Activated T-helper 2 cell treated with anti-CD3 and anti-CD28 coated beads, Interferon-gamma antibody, Interleukin-2, Interleukin-4, amounts not matched to agents 10 μg/mL and 5 μg/mL and 100 μg/mL, durations not matched to agents 14 hours and 24 hours and 36 hours (primary cell): ENCODE results near the gene RBBP9. TPM values are rescaled to one million over a fixed set of nuclear protein-coding genes. Genes with fewer than 3 reads are reported as not detected.
A peak's percentile ranks its signal among the peaks of the same experiment; 100 is the strongest.

ENCODE experiments used
- DNase-seq: peaks from one replicate; pipeline ENCODE4 v3.0.0; 2021; ENCODE audit warnings: low spot score
- H3K27ac Mint-ChIP-seq: one replicate; pipeline ENCODE4 v1.8.0; 2021; ENCODE audit warnings: mixed read lengths
- H3K27me3 Mint-ChIP-seq: one replicate; pipeline ENCODE4 v1.8.0; 2021; ENCODE audit warnings: low read depth, mixed read lengths
- H3K36me3 Mint-ChIP-seq: one replicate; pipeline ENCODE4 v1.8.0; 2021; ENCODE audit warnings: low read depth, mixed read lengths
- H3K4me1 Mint-ChIP-seq: one replicate; pipeline ENCODE4 v1.8.0; 2021; ENCODE audit warnings: low read depth, mixed read lengths
- H3K4me3 Mint-ChIP-seq: one replicate; pipeline ENCODE4 v1.8.0; 2021; ENCODE audit warnings: low read depth, mild to moderate bottlenecking, moderate library complexity, mixed read lengths
- H3K9me3 Mint-ChIP-seq: one replicate; pipeline ENCODE4 v1.8.0; 2021; ENCODE audit warnings: mixed read lengths
- intact Hi-C: fragments of 100-400 bp; cut with micrococcal nuclease; formaldehyde crosslinking; loops from one replicate; pipeline ENCODE4 v1.15.1; 2023
- total RNA-seq: library from RNA; stranded (reverse); gene quantifications from 2 replicates; pipeline ENCODE4 v1.2.3, GENCODE V29; 2022

The RBBP9 gene
- total RNA-seq, 1 donor from 2014 or later, result 21.2 TPM

DNA sequence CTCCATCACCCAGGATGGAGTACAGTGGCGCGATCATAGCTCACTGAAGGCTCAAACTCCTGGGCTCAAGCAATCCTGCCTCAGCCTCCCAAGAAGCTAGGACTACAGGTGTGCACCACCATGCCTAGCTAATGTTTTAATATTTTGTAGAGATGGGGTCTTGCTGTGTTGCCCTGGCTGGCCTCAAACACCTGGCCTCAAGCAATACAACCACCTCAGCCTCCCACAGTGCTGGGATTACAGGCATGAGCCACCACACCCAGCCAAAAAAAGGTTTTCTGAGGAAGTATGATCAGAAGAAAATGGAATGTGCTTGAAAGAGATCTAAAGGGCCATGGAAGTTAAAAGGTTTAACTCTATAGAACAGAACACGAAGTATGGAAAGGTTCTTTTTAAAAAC, 8.7 kb downstream of the RBBP9 start:
- no peak overlapping the region for H3K27ac Mint-ChIP-seq
- no peaks in the 10 kb centered on the region for H3K9me3 Mint-ChIP-seq
- H3K4me1 Mint-ChIP-seq, result no peaks in the 10 kb centered on the region
- intact Hi-C loops, result no loop called here
- H3K27me3 Mint-ChIP-seq, result no peaks in the 10 kb centered on the region
- no peak overlapping the region for H3K4me3 Mint-ChIP-seq
- no peak for DNase-seq
- H3K36me3 Mint-ChIP-seq, result peaks cover 36% of the 10 kb centered on the region

- no peaks in the 10 kb centered on the region for H3K4me1 Mint-ChIP-seq
- H3K4me3 Mint-ChIP-seq, result no peak overlapping the region
- intact Hi-C loops, result no loop called here
- peaks cover 41% of the 10 kb centered on the region for H3K36me3 Mint-ChIP-seq
- H3K27me3 Mint-ChIP-seq, result no peaks in the 10 kb centered on the region
- H3K27ac Mint-ChIP-seq, result no peak overlapping the region
- no peaks in the 10 kb centered on the region for H3K9me3 Mint-ChIP-seq
- no peak for DNase-seq
Measured at GRCh38 chr20:18481596-18481995, 15.4 kb downstream of the RBBP9 start.

- Mint-ChIP-seq H3K9me3 (no peaks in the 10 kb centered on the region), H3K36me3 (peaks cover 52% of the 10 kb centered on the region), H3K4me1 (no peaks in the 10 kb centered on the region), H3K27me3 (no peaks in the 10 kb centered on the region), H3K4me3 (no peak overlapping the region), H3K27ac (no peak overlapping the region)
- intact Hi-C loops, result no loop called here
- DNase-seq, result no peak
Measured at GRCh38 chr20:18477821-18478220, 19.2 kb downstream of the RBBP9 start.

DNA sequence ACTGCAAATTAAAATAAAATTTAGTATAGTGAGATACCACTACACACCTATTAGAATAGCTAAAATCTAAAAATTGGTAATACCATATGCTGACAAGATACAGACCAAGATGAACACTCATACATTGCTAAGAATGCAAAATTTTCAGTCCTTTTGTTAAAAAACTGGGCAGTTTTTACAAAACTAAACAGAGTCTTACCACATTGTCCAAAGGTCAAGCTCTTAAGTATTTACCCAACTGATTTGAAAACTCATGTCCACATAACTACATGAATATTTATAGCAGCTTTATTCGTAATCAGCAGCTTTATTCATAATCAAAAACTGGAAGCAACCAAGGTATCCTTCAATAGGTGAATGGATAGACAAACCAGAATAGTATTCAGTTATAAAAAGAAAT, 19.8 kb downstream of the RBBP9 start:
- H3K27ac Mint-ChIP-seq, result no peak overlapping the region
- H3K36me3 Mint-ChIP-seq, result peaks cover 46% of the 10 kb centered on the region
- no peaks in the 10 kb centered on the region for H3K9me3 Mint-ChIP-seq
- DNase-seq, result no peak
- no peaks in the 10 kb centered on the region for H3K4me1 Mint-ChIP-seq
- H3K27me3 Mint-ChIP-seq, result no peaks in the 10 kb centered on the region
- intact Hi-C loops, result no loop called here
- H3K4me3 Mint-ChIP-seq, result no peak overlapping the region

DNA sequence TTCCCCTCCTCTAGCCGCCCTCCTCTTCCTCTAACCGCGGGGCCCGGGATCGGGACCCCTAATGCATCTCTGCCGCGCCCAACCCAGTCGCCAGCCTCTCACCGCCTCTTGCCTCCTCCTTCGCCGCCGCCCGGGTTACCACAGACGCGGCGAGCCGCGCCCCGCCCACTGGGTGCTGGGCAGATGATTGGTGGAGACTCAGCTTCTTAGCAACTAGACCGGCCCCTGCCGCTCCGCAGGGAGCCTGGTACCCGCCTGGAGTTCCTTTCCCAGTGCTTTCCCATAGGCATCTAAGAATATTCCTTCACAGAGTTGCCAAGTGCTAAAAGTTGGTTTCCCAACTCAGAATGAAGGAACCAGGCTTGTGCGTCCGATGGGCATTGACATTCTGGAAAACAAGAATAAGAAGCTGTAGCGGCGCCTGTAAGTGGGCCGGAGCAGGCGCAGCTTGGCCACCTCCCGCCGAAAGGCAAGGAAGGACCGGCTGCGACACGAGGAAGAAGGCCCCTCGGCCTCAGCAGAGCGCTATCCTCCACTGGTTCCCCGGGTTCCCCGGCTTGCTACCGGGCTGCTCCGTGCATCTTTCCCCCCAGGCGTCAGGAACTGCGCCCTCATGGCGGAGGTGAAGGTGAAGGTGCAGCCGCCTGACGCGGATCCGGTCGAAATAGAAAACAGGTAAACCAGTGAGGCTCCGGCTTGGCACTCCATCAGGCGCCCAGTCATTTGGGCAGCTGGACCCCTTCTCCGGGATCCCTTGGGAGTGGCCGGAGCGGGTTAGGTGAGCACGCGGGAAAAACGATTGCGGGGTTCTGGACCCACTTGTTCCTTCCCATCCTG, 29.9 kb downstream of the RBBP9 start, which contains the start of the genes DZANK1 and POLR3F:
Gene DZANK1, minus strand, starts transcription at position 137 of the 837 bp plus-strand sequence. CDS start 1,672 bp downstream, outside the sequence.
Gene POLR3F, plus strand, starts transcription at position 497 of the 837 bp plus-strand sequence. Its CDS starts 117 bp downstream, at position 614.
- peaks cover 19% of the 10 kb centered on the region for H3K4me1 Mint-ChIP-seq
- peak; percentile 90 for DNase-seq
- no peaks in the 10 kb centered on the region for H3K9me3 Mint-ChIP-seq
- H3K27me3 Mint-ChIP-seq, result no peaks in the 10 kb centered on the region
- peak within 1 kb of the TSS; percentile 88 for H3K27ac Mint-ChIP-seq
- intact Hi-C loops, result loop anchor here (1.0 to 2.0 kb wide), 5 partner anchors 30 to 178 kb away; partner anchors contain the start of genes RBBP9, SEC23B, SMIM26 and ZNF133
- peaks cover 6% of the 10 kb centered on the region for H3K36me3 Mint-ChIP-seq
- peak within 1 kb of the TSS; percentile 97 for H3K4me3 Mint-ChIP-seq

- Mint-ChIP-seq H3K36me3 (peaks cover 6% of the 10 kb centered on the region), H3K4me1 (peaks cover 19% of the 10 kb centered on the region), H3K27me3 (no peaks in the 10 kb centered on the region), H3K4me3 (peak overlapping the region; percentile 97), H3K9me3 (no peaks in the 10 kb centered on the region), H3K27ac (peak overlapping the region; percentile 88)
- intact Hi-C loops, result loop anchor here (2.0 kb wide), 2 partner anchors 120 to 178 kb away; partner anchors contain the start of gene ZNF133
- DNase-seq, result no peak
Measured at GRCh38 chr20:18466574-18466893, 30.5 kb downstream of the RBBP9 start.

DNA sequence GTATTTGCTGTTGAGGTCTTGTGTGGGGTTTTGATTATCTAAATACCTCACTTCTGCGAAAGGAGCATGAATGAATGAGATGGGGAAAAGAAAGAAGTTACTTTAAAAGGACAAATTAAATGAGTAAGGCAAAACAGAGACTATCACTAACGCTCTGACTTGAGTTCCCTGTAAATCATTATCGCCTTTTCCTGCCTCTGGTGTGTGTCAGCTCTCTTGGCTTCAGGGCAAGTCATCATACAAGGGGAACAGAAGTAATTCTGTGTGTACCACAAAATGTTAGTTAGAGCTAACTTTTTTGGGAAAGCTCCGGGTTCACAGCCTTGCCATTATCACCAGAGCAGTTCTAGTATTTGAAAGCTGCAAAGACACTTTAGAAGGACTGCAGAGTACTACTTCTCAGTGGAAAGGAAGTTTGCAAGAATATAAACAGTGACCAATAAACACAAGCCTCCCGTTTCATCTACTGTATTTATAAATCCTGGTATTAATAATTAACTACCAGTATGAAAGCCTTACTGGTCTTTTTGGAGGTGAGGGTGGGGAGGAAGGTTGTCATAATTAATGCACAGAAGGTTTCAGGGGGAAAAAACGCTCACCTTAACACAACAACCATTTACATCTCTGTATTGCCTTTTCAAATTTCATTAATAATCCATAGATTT, 31.4 kb downstream of the RBBP9 start:
- DNase-seq, result no peak
- no peak overlapping the region for H3K27ac Mint-ChIP-seq
- peak overlapping the region; percentile 97 for H3K4me3 Mint-ChIP-seq
- peaks cover 19% of the 10 kb centered on the region for H3K4me1 Mint-ChIP-seq
- H3K36me3 Mint-ChIP-seq, result peaks cover 6% of the 10 kb centered on the region
- intact Hi-C loops, result loop anchor here (2.0 kb wide), 2 partner anchors 121 to 177 kb away; partner anchors contain the start of gene ZNF133
- H3K9me3 Mint-ChIP-seq, result no peaks in the 10 kb centered on the region
- H3K27me3 Mint-ChIP-seq, result no peaks in the 10 kb centered on the region

DNA sequence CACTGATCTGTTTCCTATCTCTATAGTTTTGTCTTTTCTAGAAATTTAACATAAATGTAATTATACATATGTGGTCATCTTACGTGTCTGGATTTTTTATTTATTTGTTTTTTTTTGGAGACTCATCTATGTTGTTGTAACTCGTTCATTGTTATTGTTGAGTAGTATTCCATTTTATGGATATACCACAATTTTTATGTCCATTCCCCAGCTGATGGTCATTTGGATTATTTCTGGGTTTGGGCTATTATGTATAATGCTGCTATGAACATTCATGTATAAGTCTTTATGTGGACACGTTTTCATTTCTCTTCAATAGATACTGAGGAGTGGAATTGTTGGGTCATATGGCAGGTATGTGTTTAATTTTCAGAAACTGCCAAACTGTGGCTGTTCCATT, 40.4 kb downstream of the RBBP9 start:
- DNase-seq, result no peak
- intact Hi-C loops, result no loop called here
- Mint-ChIP-seq H3K27me3 (no peaks in the 10 kb centered on the region), H3K9me3 (no peaks in the 10 kb centered on the region), H3K4me1 (no peaks in the 10 kb centered on the region), H3K4me3 (no peak overlapping the region), H3K27ac (no peak overlapping the region), H3K36me3 (no peaks in the 10 kb centered on the region)

GRCh38 chr20:18443886-18444285, 53.1 kb downstream of the RBBP9 start:
- Mint-ChIP-seq H3K4me3 (no peak overlapping the region), H3K9me3 (no peaks in the 10 kb centered on the region), H3K36me3 (no peaks in the 10 kb centered on the region), H3K4me1 (no peaks in the 10 kb centered on the region), H3K27ac (no peak overlapping the region), H3K27me3 (no peaks in the 10 kb centered on the region)
- intact Hi-C loops, result no loop called here
- no peak for DNase-seq

GRCh38 chr20:18440403-18440802, 56.6 kb downstream of the RBBP9 start:
- no peak overlapping the region for H3K27ac Mint-ChIP-seq
- intact Hi-C loops, result no loop called here

GRCh38 chr20:18436847-18437246, 60.2 kb downstream of the RBBP9 start:
- H3K9me3 Mint-ChIP-seq, result no peaks in the 10 kb centered on the region
- intact Hi-C loops, result no loop called here
- H3K4me3 Mint-ChIP-seq, result no peak overlapping the region
- peaks cover 2% of the 10 kb centered on the region for H3K4me1 Mint-ChIP-seq
- no peaks in the 10 kb centered on the region for H3K27me3 Mint-ChIP-seq
- DNase-seq, result no peak
- no peak overlapping the region for H3K27ac Mint-ChIP-seq
- no peaks in the 10 kb centered on the region for H3K36me3 Mint-ChIP-seq

More at GRCh38 chr20:18440403-18440802, 56.6 kb downstream of the RBBP9 start:
- H3K4me3 Mint-ChIP-seq, result no peak overlapping the region
- no peak for DNase-seq
- H3K27me3 Mint-ChIP-seq, result no peaks in the 10 kb centered on the region
- H3K36me3 Mint-ChIP-seq, result no peaks in the 10 kb centered on the region
- no peaks in the 10 kb centered on the region for H3K9me3 Mint-ChIP-seq
- peaks cover 2% of the 10 kb centered on the region for H3K4me1 Mint-ChIP-seq
